HG02981 (cell line): Measurements from ENCODE around the gene TBATA.

Experiments used
- ATAC-seq: cut with Tn5 transposase; IDR thresholded peaks from one replicate; pipeline ENCODE4 v1.9.1; 2021; ENCODE audit warnings: mild to moderate bottlenecking, moderate library complexity; ENCODE audit not compliant: unreplicated experiment

Gene TBATA

DNA sequence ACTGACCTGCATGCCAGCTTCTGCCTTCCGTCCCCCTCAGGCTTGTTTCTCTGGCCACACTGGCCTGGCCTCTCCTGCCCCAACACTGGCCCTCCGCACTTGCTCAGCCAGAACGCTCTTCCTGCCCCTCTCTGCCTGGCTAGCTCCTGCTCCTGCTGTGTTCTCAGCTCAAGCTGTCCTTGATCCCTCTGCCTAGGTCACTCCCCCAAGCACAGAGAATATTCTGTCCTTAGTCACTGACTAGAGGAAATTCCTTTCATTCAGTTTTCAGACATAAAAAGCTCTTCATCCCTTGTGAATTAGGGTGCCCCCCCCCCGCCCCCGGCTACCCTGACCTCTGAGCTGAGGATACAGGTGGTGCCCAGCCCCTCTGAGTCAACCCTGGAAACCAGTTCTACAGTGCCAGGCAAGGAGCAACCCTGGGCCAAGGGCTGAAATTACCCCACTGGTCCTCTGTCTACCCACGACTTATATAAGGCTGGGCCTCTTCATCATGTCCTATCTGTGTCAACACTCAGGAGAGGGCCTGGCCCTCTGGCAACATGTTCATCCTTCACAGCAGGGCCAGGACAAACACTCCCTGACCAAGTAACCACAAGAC is 23.9 kb upstream of the TBATA start:
- ATAC-seq, result no peak

DNA sequence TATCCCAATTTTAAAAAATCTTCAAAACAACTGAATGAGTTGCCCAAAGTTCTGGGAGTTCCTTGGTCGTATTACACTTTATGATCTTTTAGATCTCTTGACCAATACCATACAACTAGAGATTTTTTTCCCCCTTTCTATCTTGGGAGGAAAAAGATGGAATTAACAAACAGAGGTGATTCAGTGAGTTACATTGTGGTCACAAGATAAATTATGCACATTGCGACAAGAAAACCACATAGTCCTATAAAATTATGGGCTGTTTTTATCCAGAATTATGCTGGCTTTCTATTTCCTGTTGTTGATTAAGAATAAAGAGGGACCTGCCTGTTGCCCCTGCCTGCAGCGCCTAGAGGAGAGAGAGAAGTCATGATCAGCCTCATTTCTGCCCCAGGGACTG is 22.4 kb upstream of the TBATA start:
- no peak for ATAC-seq

DNA sequence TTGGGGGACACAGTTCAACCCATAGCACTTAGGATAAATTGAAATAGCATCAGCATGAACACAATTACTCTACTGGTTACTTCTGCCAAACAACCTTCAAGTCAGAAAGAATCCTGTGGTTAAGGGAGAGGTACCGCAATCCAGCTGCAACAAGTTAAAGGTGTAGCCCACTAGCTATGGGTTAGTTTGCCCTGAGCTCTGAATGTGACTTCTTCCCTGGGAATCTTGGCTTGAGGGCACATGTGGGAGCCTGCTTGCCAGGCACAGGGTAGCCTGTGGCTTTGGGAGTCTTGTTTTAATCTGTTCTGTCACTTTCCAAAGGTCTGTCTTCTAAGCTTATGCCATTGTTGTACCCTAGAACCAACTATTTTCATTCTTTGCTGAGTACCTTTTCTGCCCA is 21.7 kb upstream of the TBATA start:
- no peak for ATAC-seq

DNA sequence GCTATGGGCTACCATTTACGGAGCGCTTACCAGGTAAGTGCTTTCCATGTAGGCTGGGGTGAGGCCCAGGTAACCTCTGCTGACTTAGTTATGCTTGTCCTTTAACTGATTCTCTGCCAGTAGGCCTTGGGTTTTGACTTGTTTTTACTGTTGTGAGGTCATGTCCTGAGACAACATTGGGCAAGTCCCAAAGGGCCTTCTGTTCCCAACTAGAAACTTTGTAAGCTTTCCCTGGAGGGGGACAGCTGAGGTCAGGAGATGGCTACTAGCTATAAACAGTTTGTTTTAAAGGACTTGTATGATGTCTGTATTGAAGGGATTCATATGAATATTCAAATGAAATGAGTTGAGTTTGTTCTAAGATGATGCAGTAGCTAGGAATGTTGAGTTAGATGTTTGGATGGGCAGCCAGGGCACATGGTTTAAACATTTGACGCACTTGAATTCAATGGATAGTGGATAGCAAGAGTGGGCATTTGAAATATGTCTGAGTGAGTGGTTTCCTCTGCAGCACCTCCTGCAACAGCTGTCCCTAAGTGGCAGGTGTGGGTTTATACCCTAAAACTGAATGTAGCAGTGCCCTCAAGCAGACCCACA is 20.5 kb upstream of the TBATA start:
- ATAC-seq, result no peak

DNA sequence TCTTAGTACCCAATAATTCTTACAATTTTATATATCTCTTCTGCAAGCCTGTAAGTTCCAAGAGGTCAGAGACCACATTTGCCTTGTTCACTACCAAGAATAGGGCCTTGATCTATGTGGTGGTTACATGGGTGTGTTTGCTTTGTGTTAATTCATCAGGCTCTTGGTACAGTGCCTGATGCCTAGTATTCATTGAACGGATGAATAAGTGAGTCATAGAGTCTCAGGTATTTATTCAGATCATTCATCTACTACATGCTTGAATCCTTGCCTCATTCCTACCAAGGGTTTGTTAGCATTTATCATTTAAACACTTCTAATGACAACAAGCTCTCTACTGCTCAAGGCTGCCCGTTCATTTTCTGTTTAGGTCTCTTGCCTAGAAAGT is 19.2 kb upstream of the TBATA start:
- ATAC-seq, result no peak

GRCh38 chr10:70803775-70804420 is 18.7 kb upstream of the TBATA start:
- ATAC-seq, result no peak

GRCh38 chr10:70801854-70802253 is 16.7 kb upstream of the TBATA start:
- no peak for ATAC-seq

DNA sequence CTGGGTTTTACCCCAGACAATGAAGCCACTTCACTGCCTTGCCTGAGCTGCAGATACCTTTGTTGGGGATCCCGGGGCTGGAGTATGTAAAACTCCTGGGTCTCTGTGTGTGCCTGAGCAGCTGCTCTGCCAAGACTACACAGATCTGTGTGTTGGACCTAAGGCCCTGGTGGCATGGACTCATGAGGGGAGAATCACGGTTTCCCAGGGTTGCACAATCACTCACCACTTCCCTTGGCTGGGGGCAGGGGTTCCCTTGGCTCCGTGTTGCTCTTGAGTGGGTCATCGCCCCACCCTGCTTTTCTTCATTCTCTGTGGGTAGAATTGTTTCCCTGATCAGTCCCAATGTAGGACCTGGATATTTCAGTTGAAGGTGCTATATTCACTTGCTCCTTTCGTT is 13.9 kb upstream of the TBATA start:
- ATAC-seq, result no peak

GRCh38 chr10:70797840-70798239 is 12.7 kb upstream of the TBATA start:
- no peak for ATAC-seq

- ATAC-seq, result no peak
Observed at GRCh38 chr10:70795613-70796012, 10.4 kb upstream of the TBATA start.

DNA sequence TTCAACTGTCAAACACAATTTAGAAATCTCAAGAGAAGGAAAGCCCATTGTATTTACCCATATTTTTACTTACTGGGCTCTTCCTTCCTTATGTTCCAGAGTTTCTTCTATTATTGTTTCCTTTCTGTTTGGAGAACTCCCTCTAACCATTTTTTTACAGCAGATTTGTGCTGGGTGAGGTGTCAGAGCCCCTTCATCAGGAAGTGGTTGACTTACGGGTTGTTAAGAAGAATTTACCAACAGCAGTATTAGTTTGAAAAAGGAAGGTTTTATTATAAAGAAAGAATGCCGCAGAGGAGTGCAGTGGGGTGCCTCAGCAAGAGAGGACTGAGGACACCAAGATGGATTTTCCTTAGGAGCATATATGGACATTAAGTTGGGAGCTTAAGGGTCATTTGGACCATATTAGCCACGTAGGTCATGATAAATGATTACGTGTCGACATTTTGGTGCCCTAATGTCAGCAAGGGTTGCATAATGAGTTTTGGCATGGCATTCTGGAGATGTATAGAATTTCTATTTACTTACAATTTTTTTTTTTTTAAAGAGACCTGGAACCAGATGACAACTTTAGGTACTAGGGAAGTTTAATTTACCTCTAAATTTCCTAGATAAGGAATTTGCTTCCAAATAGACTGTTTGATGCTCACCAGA is 6.3 kb upstream of the TBATA start:
- no peak for ATAC-seq

DNA sequence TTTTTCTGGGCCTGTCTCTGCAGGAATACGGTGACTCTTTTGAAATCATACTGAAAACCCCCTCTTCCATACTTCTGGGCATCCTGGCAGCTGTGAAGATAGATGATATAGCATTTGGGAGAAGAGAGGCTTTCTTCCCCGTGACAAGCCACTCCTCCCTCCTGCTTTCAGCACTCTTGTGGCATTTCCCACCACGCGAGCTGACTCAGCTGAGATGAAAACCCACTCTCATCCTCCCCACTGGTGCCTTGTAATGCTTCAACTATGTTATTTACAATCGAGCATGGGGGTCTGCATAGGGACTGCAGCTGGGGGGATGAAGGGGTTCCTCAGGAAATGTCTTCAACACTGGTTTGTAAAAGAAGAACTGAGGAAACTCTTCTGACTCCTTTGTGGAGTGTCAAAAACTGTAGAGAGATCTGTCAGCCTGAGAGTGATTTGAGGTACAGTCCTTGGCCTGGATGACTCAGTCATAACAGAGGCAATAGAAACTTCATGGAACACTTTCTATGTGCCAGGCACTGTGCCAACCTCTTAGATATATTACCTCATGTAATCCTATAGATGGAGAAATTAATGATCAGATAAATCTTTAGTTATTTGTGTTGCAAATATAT is 1.7 kb upstream of the TBATA start:
- no peak for ATAC-seq

- ATAC-seq, result no peak
Observed at GRCh38 chr10:70784471-70784870, 706 bp downstream of the TBATA start.

GRCh38 chr10:70784016-70784415 is 1.2 kb downstream of the TBATA start:
- ATAC-seq, result no peak

GRCh38 chr10:70782746-70783680 is 2.2 kb downstream of the TBATA start:
- ATAC-seq, result no peak

DNA sequence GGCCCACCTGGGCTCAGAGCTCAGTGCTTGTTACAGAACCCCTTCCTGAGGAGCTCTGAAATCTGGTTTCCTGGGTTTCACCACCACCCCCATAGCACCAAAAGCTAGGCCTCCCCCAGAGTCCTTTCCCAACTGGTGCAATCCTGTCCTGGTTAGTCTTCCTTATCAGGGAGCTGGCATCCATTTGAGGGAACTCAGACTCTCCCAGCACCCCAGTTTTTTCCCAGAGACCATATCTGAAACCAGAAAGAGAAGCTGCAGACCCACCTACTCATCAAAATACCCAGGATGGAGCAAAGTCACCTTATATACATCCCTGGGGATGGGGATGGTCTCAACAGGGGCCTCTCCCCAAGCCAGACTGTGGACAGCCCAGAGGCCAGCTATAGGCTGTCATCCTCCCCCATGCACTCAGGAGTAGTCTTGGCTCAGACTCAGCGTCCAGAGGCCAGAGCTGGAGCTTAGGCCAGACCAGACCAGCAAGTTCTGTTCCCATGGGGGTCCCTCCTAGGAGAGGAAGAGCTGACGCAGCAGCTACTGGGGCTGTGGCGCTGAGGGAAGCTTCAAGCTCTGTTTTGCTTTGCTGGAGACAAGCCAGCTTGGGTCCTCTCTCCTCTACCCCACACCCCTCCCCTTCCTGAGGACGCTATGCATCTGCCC is 3.0 kb downstream of the TBATA start:
- no peak for ATAC-seq

- ATAC-seq, result no peak
Observed at GRCh38 chr10:70781461-70782051, 3.6 kb downstream of the TBATA start.

GRCh38 chr10:70780772-70781171 is 4.4 kb downstream of the TBATA start:
- ATAC-seq, result no peak

DNA sequence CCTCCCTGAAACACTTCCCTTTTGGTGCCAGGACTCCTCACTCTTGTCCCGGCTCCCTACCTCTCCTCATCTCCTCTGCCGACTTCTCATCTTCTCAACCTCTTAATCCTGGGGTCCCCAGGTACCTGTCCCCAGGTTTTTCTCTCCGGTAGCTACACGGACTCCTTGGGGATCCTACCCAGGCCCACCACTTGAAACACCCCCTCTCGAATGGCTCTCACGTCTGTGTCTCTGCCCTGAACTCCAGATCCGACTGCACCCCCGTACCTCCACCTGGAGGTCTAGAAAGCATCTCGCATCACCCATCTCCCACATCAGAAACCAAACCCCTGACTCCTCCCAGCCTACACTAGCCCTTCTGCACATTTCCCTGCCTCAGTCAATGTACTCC is 4.8 kb downstream of the TBATA start:
- no peak for ATAC-seq
